HepG2 (cell line): ENCODE data around the gene SHANK3. TPM values are rescaled to one million over a fixed set of nuclear protein-coding genes. Genes with fewer than 3 reads are reported as not detected.

Experiments used
- ATF7 ChIP-seq, 2 experiments: fragments of 450-650 bp in 1 of 2; sonication (generic) in 1 of 2; formaldehyde crosslinking in 1 of 2; IDR thresholded peaks; 2 replicates each; pipeline versions ENCODE4 v1.4.0 to v1.6.1; 2016 to 2020; ENCODE audit warnings: antibody characterized with exemption in 1 of 2, mild to moderate bottlenecking in 1 of 2, missing genetic modification reagents in 1 of 2
- ELF3 ChIP-seq: IDR thresholded peaks from 2 replicates; pipeline ENCODE4 v1.6.1; 2016; ENCODE audit warnings: missing genetic modification reagents, missing compliant biosample characterization
- HNRNPL ChIP-seq: fragments of 200-400 bp; formaldehyde crosslinking; IDR thresholded peaks from 2 replicates; pipeline ENCODE4 v1.6.1; 2017; ENCODE audit warnings: mild to moderate bottlenecking, low read depth, low read length
- MAFF ChIP-seq: IDR thresholded peaks from 2 replicates; pipeline ENCODE4 v1.6.1; 2011; ENCODE audit warnings: low read depth, low read length, improper control_type of control experiment
- MTA1 ChIP-seq: sonication (generic); formaldehyde crosslinking; IDR thresholded peaks from 2 replicates; pipeline ENCODE4 v1.4.0; 2020; ENCODE audit warnings: missing genetic modification reagents, mild to moderate bottlenecking, borderline replicate concordance
- PAWR ChIP-seq: sonication (generic); formaldehyde crosslinking; IDR thresholded peaks from 2 replicates; pipeline ENCODE4 v1.4.0; 2020; ENCODE audit warnings: missing genetic modification reagents, mild to moderate bottlenecking, borderline replicate concordance
- RARA ChIP-seq: IDR thresholded peaks from 2 replicates; pipeline ENCODE4 v1.6.1; 2016; ENCODE audit warnings: missing genetic modification reagents, missing compliant biosample characterization
- WIZ ChIP-seq: sonication (generic); formaldehyde crosslinking; IDR thresholded peaks from 2 replicates; pipeline ENCODE4 v1.5.1; 2020; ENCODE audit warnings: mild to moderate bottlenecking, missing genetic modification reagents
- XBP1 ChIP-seq: sonication (generic); formaldehyde crosslinking; IDR thresholded peaks from 2 replicates; pipeline ENCODE4 v1.5.0; 2020; ENCODE audit warnings: missing genetic modification reagents
- polyA plus RNA-seq, 8 experiments: library from polyadenylated mRNA; depleted of rRNA in 3 of 8; stranded (reverse) in 7 of 8; unstranded in 1 of 8; fragments of >200 nt; fragmentation: Illumina TruSeq in 4 of 8; extraction: Trizol in 4 of 8; gene quantifications; 2 replicates each; pipeline versions ENCODE4 v1.2.1 to v1.2.3, GENCODE V29; 2011 to 2016; ENCODE audit warnings: low read depth in 4 of 8, missing spikeins in 1 of 8, mixed read lengths in 1 of 8; ENCODE audit not compliant: insufficient read depth in 1 of 8
- total RNA-seq, 5 experiments: library from RNA; depleted of rRNA; stranded (reverse); fragments of >200 nt; fragmentation: Illumina TruSeq; extraction: Trizol; gene quantifications; 2 replicates each; pipeline ENCODE4 v1.2.3, GENCODE V29; 2016; ENCODE audit warnings: low read depth in 1 of 5
- TF ChIP-seq, protein P1 (sequence below): sonication (generic); formaldehyde crosslinking; IDR thresholded peaks from 2 replicates; pipeline ENCODE4 v1.4.0; 2020; ENCODE audit warnings: missing genetic modification reagents, borderline replicate concordance
- TF ChIP-seq, protein P2 (sequence below): sonication (generic); formaldehyde crosslinking; IDR thresholded peaks from 2 replicates; pipeline ENCODE4 v1.4.0; 2020; ENCODE audit warnings: missing genetic modification reagents
- TF ChIP-seq, protein P3 (sequence below): sonication (generic); formaldehyde crosslinking; IDR thresholded peaks from 2 replicates; pipeline ENCODE4 v1.5.1; 2020; ENCODE audit warnings: mild to moderate bottlenecking, missing genetic modification reagents, moderate library complexity

The SHANK3 gene
- total and polyA plus RNA-seq, 2 of the 13 experiments (the other 11 are each of a cell fraction or from before 2014, with no cell fraction given): 2.9 to 4.6 TPM

- TF ChIP-seq MTA1: peak; percentile 59; the same call in 1 of the 2 replicates
- TF ChIP-seq RARA (CRISPR knock-in tag): peak; percentile 47; the same call in 1 of the 2 replicates
- TF ChIP-seq WIZ (CRISPR knock-in tag): no peak
- TF ChIP-seq, protein P1, sequence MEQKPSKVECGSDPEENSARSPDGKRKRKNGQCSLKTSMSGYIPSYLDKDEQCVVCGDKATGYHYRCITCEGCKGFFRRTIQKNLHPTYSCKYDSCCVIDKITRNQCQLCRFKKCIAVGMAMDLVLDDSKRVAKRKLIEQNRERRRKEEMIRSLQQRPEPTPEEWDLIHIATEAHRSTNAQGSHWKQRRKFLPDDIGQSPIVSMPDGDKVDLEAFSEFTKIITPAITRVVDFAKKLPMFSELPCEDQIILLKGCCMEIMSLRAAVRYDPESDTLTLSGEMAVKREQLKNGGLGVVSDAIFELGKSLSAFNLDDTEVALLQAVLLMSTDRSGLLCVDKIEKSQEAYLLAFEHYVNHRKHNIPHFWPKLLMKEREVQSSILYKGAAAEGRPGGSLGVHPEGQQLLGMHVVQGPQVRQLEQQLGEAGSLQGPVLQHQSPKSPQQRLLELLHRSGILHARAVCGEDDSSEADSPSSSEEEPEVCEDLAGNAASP (CRISPR knock-in tag): peak; percentile 55; the same call in 1 of the 2 replicates
- TF ChIP-seq, protein P2, sequence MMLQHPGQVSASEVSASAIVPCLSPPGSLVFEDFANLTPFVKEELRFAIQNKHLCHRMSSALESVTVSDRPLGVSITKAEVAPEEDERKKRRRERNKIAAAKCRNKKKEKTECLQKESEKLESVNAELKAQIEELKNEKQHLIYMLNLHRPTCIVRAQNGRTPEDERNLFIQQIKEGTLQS (CRISPR knock-in tag): peak; percentile 13; the same call in 1 of the 2 replicates
- TF ChIP-seq XBP1 (CRISPR knock-in tag): no peak
- TF ChIP-seq ELF3 (CRISPR knock-in tag): peak; percentile 38; the same call in 1 of the 2 replicates
- TF ChIP-seq MAFF: peak; percentile 66
- TF ChIP-seq ATF7 (IDR thresholded peaks at IDR 0.05): no peak
- 0 out of 2 replicates have a peak, but pooled peaks have one; percentile 53 for TF ChIP-seq ATF7 (CRISPR knock-in tag; IDR thresholded peaks at IDR 0.05)
- peak; percentile 82; the same call in 1 of the 2 replicates for TF ChIP-seq HNRNPL
- TF ChIP-seq, protein P3, sequence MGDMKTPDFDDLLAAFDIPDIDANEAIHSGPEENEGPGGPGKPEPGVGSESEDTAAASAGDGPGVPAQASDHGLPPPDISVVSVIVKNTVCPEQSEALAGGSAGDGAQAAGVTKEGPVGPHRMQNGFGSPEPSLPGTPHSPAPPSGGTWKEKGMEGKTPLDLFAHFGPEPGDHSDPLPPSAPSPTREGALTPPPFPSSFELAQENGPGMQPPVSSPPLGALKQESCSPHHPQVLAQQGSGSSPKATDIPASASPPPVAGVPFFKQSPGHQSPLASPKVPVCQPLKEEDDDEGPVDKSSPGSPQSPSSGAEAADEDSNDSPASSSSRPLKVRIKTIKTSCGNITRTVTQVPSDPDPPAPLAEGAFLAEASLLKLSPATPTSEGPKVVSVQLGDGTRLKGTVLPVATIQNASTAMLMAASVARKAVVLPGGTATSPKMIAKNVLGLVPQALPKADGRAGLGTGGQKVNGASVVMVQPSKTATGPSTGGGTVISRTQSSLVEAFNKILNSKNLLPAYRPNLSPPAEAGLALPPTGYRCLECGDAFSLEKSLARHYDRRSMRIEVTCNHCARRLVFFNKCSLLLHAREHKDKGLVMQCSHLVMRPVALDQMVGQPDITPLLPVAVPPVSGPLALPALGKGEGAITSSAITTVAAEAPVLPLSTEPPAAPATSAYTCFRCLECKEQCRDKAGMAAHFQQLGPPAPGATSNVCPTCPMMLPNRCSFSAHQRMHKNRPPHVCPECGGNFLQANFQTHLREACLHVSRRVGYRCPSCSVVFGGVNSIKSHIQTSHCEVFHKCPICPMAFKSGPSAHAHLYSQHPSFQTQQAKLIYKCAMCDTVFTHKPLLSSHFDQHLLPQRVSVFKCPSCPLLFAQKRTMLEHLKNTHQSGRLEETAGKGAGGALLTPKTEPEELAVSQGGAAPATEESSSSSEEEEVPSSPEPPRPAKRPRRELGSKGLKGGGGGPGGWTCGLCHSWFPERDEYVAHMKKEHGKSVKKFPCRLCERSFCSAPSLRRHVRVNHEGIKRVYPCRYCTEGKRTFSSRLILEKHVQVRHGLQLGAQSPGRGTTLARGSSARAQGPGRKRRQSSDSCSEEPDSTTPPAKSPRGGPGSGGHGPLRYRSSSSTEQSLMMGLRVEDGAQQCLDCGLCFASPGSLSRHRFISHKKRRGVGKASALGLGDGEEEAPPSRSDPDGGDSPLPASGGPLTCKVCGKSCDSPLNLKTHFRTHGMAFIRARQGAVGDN: peak; percentile 72
- TF ChIP-seq PAWR (CRISPR knock-in tag): no peak
These were observed 16.2 kb upstream of the SHANK3 start (continued) for GRCh38 chr22:50656122-50657070.
